Right lobe of liver (tissue), 4 donors: ENCODE results near the gene C11orf21.

ENCODE experiments used
- POLR2A ChIP-seq: fragments of 450-650 bp; IDR thresholded peaks from one replicate; pipeline ENCODE4 v1.6.1; 2017; ENCODE audit warnings: antibody characterized with exemption, mild to moderate bottlenecking
- TF ChIP-seq, protein P1 (sequence below), 4 donors: fragments of 200-600 bp in 3 of 4; fragments of 450-650 bp in 1 of 4; IDR thresholded peaks; one replicate each; pipeline versions ENCODE4 v1.5.1 to v1.8.0; 2016 to 2022; ENCODE audit warnings: antibody characterized with exemption in 4 of 4, mild to moderate bottlenecking in 2 of 4
- donor health status: DM: no; HTN: no; CAD: no.
- donor health status: DM: no; HTN: no; CAD: no.
- donor health status: DM: no; HTN: yes; CAD: no.

DNA sequence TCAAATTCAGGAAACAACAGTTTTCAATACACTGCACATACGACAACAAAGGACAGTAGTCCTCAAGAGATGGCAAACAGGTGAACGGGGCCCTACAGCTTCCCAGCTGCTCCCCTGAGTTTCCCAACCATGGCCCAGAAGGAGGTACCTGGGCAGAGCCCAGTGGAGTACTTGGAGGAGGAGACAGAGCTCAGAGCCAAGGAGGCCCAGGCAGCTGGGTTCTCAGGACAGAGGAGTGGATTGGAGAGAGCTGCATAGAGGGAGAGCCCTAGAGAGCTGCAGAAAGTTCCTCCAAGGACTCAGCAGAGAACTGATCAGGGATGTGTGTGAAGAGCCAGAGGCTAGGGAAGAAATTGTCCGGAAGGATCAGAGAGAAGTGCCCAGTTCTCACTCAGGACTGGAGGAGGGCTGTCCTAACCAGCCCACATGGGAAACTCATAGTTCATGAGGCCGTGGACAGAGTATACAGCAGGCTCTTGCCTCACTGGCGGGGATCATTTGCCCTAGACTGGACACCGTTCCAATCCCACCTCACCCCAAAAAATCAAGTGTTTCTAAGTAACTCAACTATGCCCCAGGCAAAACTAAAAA, 23.7 kb downstream of the C11orf21 start:
- TF ChIP-seq POLR2A: no peak
- TF ChIP-seq, protein P1, sequence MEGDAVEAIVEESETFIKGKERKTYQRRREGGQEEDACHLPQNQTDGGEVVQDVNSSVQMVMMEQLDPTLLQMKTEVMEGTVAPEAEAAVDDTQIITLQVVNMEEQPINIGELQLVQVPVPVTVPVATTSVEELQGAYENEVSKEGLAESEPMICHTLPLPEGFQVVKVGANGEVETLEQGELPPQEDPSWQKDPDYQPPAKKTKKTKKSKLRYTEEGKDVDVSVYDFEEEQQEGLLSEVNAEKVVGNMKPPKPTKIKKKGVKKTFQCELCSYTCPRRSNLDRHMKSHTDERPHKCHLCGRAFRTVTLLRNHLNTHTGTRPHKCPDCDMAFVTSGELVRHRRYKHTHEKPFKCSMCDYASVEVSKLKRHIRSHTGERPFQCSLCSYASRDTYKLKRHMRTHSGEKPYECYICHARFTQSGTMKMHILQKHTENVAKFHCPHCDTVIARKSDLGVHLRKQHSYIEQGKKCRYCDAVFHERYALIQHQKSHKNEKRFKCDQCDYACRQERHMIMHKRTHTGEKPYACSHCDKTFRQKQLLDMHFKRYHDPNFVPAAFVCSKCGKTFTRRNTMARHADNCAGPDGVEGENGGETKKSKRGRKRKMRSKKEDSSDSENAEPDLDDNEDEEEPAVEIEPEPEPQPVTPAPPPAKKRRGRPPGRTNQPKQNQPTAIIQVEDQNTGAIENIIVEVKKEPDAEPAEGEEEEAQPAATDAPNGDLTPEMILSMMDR (IDR thresholded peaks at IDR 0.05): no peak
